Activated T-cell treated with anti-CD3 and anti-CD28 coated beads for 1 hour (primary cell): ENCODE measurements around the gene HRK.
A peak's percentile ranks its signal among the peaks of the same experiment; 100 is the strongest.

Experiments
- DNase-seq: peaks from one replicate; pipeline ENCODE4 v3.0.0-alpha.2; 2020; ENCODE audit warnings: low read depth

HRK gene

DNA sequence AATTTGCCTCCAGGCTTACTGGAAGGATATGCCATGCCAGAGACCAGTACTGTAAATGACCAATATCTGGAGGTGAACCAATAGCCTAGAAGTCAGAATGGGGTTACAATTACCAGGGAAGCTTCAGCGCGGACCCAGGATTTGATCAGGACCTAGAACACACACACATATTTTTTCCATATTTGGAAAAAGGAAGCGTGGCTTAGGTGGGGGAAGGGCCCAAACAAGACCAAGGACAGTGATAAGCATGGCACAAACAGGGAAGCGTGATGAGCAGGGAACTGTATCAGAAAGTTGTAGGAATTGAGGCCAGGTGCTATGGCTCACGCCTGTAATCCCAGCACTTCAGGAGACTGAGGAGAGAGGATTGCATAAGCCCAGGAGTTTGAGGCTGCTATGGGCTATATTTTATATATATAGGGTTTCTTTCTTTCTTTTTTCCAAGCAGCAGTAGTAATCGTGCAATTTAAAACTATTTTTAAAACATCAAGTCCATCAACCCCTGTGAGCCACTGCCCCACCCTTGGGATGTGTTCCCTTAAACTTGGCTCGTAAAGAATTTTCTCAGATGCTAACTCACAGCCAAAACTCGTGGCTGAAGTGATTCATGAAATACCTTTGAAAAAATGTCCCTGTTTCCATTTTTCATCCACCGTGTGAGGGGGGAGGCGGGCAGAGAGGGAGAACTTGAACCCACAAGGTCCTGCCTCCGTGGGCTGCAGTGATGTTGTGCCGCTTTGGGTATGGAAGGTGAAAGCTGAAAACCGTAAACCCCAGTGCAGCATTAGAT lies 16.7 kb downstream of the HRK start:
- no peak for DNase-seq

DNA sequence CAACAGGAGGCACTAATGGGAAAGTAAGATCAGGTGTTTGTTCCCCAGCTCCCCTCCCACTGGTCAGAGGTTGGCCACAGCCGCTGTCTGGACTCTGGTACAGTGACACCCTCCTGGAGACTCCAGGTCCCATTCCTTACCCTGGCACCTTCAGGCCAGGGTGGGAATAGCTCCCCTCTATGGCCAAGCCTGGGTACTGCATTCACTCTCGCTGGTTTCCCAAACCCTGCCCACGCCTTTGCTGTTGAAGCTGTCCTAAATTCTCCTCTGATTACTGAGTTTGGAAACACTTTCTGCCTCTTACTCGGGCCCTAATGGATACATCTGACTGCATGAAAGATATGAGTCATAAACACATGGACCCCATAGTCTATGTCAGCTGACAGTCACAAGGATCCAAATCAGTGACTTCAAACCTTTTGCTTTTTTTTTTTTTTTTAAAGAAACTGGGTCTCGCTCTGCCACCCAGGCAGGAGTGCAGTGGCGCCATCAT lies 17.9 kb downstream of the HRK start:
- DNase-seq = no peak

DNA sequence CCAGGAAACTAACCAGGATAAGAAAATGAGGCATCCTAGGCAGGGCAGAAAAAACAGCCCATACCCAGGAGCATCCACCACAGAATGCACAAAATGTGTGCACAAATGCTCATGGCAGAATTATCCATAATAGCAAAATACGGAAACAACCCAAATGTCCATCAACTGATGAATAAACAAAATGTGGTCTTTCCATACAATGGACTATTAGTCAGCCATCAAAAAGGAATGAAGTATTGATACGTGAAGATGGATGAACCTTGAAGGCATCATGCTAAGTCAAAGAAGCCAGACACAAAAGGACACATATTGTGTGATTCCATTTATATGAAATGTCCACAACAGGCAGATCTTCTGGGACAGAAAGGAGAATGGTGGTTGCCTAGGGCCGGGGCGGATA lies 19.1 kb downstream of the HRK start:
- DNase-seq = no peak

DNA sequence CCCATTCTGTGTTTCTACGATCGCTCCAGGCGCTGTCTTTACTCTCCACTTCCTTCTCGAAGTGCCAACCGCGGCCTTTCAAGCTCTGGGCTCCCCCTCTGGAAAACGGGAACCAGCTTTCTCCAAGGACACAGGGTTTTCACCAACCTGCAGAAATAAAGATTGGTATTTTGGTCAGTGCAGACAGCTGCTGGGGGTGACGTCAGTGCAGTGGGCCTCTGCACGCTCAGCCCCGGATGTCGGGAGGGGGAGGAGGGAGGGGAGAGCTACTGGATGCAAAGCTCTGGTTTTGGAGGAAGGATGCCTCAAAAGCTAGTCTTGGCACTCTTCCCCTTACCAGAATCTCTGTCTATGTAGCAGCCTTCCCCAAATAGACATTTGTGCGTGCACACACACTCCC lies 19.9 kb downstream of the HRK start:
- no peak for DNase-seq

DNA sequence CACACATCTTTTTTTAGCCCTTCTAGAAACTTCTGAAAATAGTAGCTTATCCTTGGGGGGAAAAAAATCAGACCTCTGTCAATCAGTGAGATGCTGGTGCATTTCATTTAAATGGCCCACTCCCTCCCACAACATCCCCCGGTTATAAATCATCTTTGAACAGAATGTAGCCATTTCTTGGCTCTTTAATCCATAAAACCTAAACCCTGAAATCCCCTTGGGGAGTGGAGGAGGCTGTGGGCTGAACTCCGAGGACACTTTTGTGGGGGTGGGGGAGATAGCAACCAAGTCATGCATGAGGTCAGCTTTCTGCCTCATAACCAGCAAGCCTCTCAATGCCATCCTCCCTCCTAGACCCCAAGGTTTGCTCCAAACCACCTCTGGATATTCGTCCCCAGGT lies 21.0 kb downstream of the HRK start:
- no peak for DNase-seq

DNA sequence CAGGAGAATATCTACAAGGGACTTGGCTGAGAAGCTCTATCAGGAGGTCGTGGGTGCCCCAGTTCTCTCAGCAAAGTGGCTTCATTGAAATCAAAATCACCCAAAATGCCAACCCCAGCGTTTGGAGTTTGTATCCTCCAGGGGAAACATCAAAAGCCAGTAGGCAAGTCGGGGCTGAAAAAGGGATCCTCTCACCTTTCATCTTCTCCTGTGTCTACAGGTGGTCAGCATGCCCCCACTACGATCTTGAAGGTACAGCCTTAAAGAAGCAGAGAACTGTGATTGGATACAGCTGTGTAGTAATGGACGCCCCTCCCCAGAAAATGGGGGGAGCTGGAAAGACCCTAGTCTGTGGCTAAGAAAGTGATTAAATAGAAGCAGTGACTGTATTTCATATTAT lies 22.2 kb downstream of the HRK start:
- DNase-seq = no peak

DNA sequence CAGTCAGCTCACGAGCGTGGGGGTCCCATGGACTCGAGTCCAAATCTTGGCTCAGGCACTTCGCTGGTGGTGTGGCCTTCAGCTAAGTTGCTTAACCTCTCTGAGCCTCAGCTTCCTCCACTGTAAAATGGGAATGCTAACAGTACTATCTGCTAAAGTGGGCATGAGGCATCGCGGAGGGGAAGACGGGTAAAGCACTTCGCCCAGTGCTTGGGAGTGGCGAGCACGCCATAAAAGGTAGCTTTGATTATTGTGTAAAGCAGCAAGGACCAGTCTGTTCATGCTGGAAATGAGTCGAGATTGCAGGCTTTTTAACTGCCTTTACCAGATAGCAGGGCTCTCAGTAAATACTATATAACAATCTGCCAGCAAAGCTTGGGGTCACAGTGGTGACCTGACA lies 24.5 kb downstream of the HRK start:
- no peak for DNase-seq

DNA sequence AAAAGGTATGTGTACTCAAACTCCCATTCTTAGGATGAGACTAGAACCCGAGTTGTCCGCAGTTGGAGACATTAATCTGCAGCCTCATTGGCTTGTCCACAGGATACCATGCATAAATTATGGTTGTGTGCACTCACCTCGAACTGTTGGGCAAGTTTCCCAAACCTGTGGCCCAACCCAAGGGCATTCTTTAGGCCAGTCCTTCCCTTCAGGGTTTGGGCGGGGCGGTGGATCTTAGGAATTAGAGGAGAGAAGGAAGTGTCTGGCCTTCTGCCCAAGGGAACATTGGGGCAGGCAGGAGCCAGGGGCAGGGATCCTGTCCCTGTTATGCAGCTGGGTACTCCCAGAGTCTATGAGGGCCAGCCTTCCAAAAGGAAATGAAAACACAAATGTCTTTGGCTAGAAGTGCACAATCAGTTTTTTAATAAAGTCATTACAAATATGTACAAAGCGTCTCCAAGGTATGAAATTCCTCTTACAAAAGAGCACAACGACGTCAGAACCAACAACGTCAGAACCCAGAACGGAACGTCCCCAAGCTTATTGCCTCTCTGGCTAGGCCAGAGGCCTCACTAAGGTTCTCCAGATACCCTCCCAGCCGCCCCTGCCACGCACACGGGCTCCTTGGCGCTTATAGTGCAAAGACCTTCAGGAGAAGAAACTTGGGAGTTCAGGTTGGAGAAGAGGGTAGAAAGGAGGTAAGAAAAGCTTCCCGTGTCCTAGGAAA lies 25.3 kb downstream of the HRK start:
- no peak for DNase-seq

DNA sequence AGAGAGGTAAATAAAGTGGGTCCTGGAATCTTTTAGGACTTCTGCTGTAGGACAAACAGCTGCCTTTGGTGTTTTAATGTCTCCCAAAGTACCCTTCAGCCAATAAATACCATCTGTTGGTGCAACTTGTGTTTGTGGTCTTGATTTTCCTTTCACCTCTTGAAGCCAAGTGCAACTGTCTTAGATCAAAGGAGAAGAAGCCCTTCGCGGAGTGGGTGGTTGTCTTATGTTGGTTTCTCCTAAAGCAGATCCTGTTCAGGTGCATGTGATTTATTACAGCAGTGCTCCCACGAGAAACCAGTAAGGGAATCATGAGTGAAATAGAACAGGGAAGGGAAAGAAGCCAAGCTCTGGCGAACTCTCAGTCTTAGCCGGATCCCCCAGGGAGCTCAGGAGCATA lies 27.7 kb downstream of the HRK start:
- DNase-seq = no peak

DNA sequence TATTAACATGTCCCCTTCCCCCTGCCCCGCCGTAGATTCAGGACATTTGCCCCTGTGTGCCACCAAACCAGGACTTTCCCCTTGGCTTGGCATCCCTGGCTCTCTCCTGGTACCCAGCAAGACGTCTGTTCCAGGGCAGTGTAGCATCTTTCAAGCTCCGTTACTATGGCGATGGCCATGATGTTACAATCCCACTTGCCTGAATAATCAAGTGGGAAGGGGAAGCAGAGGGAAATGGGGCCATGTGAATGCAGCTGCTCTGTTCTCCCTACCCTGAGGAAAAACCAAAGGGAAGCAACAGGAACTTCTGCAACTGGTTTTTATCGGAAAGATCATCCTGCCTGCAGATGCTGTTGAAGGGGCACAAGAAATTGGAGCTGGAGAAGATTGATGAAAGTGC lies 28.9 kb downstream of the HRK start:
- no peak for DNase-seq

DNA sequence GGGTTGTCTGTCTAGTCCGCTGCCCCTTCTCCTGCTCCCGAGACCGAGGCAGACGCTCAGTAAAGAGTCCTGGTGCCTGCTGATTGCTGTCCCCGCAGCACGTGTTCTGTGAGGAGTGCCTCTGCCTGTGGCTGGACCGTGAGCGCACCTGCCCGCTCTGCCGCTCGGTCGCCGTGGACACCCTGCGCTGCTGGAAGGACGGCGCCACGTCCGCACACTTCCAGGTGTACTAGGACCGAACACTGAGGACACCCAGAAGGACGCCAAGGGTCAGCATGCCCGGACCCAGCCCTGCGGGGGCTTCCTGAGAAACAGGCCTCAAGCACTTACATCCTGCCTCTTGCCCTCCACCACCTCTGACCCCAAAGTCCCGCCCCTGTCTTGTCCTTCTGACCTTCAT lies 32.0 kb downstream of the HRK start:
- DNase-seq = no peak

DNA sequence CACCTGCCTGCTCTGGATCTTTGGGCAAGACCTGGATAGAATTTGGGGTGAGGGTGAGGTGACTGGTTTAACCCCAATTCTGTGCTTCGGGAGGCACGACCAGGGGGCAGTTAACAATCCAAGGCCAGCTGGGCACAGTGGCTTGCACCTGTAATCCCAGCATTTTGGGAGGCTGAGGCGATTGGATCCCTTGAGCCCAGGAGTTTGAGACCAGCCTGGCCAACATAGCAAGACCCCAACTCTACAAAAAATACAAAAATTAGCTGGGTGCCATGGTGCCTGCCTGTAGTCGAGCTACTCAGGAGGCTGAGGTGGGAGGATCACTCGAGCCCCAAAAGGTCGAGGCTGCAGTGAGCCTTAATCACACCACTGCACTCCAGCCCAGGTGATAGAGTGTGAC lies 38.2 kb downstream of the HRK start:
- no peak for DNase-seq

DNA sequence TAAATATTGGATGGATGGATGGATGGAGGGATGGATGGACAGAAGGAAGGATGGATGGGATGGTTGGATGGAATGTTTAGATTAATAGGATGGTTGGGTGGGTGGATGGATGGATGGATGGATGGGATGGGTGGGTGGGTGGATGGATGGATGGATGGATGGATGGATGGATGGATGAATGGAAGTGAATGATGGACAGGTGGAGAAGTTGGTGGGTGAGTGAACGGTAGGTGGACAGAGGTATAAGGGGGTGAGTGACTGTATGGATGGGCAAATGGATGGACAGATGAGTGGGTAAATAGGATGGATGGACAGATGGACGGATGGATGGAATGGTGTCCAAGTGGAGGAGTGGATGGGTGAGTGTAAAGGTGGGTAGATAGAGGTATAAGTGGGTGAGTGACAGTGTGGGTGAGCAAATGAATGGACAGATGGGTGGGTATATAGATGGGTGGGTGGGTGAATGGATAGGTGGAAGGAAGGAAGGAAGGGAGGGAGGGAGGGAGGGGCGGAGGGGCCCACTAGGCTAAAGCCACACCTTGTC lies 41.9 kb downstream of the HRK start:
- DNase-seq = no peak

DNA sequence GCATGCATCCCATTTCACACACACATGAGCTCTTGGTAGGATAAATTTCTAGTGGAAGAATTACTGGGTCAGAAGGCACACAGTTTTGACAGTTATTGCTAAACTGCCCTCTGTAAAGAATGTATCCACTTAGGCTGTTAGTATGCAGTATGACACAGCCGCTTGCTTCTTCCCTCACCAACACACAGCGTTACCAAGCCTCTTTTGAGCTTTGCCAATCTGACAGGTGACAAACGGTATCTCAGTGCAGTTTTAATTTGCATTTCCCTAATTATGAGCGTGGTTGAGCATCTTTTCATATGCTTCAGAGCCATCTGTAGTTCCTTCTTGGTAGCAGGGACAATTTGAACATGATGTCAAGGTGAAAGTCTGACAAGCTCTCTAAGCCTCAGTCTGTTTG lies 42.9 kb downstream of the HRK start:
- no peak for DNase-seq

DNA sequence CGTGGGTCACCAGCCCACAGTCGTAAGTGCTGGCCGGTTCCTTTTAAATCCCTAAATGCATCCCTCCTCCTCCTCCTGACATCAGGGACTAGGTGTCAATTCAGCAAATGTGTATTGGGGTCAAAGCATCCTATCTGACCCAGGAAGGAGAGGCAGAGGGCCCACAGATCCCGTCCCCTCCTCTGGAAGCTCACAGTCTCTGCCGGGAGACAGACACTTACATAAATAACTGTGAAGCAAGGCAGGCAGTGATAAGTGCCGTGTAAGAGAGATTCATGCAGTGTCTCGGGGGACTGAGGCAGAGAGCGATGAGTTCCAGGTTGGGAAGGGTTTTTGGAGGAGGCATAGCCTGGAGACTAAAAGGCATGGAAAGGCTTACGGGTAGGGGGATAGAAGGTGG lies 44.1 kb downstream of the HRK start:
- DNase-seq = no peak

DNA sequence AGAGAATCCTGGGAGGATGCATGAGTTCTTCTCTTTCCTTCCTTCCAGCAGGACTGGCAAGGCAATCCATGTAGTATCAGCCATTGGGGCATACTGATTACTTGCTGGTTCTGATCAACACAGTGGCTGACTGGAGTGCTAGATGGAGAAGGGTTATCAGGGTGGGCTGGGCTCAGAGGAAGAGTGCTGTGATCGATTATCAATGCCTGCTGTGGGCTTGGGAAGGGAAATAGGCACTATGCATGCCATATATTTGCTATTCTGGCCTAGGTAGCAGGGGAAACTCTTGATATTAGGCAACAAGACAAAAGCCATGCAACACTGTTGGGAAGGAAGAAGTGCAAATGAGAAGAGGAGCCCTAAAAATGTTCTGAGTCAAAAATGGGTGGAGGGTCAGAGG lies 45.8 kb downstream of the HRK start:
- no peak for DNase-seq

DNA sequence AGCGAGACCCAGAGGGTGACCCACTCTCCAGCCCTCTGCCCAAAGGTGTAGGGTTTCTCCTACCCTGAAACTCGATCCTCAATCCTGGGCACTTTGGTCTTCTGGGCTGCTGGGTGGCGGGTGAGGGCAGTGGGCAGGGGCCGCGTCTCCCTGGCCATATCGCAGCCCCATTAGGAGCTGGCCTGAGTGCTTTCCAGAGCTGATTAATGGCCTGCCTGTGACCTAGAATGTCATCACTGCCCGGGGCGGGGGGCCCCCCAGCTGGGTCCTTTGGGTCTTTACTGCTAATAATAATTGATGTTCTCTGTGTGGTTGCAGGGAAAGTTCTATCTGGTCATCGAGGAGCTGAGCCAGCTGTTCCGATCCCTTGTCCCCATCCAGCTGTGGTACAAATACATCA lies 47.8 kb downstream of the HRK start:
- DNase-seq = no peak

DNA sequence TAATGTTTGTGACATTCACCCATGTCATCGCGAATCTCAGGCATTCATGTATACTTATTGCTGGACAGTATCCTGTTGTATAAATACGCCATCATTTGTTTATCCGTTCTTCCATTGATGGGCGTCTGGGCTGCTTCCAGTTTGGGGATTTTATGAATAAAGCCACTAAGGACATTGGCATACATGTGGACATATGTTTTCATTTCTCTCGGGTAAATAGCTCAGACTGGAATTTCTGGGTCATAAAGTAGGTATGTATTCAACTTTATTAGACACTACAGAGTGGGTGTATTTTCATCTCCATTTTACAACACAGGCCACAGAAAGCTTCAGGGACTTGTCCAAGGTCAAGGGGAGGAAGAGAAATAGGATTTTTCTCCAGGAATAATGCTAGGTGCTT lies 48.9 kb downstream of the HRK start:
- DNase-seq = no peak

DNA sequence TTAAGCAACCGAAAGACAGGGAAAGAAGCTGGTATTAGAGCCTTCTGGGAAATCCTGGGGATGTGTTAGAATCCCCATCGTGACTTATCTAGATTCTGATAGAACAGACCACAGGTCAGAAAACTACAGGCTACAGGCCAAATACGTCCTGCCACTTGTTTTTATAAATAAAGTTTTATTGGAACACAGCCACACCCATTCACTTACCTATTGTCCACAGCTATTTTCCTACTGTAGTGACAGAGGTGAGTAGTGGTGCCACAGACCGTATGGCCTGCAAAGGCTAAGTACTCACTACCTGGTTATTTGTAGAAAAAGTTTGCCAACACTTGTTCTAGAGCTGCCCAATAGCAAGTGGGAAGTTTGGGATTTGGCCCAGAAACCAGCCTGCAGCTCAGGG lies 53.8 kb downstream of the HRK start:
- DNase-seq = no peak

DNA sequence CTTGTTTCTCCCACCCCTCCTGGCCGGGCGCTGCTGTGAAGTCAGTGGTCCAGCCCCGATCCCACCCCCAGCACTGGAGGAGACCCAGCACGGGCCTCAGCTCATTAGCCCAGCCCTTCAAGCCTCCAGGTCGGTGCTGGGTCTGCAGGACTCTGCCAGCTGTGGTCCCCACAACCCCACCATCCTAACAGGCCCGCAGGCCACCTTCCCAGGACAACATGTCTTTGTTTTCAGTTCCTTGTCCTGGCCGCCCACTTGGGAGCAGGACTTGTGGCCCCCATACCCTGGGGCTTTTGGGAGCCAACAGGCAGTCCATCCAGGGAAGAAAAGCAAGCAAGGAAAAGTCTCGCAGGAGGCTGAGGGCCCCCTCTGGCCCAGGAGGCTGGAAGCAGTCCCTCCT lies 60.0 kb downstream of the HRK start:
- DNase-seq = no peak

DNA sequence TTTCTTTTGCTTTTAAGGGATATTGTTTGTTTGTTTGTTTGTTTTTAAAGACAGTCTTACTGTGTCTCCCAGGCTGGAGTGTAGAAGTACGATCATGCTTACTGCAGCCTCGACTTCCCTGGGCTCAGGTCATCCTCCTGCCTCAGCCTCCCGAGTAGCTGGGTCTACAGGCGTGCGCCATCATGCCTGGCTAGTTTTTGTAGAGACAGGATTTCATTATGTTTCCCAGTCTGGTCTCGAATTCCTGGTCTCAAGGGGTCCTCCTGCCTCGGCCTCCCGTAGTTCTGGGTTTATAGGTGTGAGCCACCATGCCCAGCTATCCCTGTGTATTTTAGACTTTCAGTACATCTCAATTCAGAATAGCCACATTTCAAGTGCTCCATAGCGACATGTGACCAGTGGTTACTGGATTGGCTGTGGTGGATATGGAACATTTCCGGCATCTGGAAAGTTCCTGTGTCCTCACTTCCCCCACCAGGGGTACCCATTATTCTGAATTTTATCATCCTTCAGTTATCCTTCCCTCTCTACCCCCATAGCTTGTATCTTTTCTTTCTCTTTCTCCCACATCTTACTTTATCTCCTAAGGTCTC lies 61.1 kb downstream of the HRK start:
- DNase-seq = no peak

DNA sequence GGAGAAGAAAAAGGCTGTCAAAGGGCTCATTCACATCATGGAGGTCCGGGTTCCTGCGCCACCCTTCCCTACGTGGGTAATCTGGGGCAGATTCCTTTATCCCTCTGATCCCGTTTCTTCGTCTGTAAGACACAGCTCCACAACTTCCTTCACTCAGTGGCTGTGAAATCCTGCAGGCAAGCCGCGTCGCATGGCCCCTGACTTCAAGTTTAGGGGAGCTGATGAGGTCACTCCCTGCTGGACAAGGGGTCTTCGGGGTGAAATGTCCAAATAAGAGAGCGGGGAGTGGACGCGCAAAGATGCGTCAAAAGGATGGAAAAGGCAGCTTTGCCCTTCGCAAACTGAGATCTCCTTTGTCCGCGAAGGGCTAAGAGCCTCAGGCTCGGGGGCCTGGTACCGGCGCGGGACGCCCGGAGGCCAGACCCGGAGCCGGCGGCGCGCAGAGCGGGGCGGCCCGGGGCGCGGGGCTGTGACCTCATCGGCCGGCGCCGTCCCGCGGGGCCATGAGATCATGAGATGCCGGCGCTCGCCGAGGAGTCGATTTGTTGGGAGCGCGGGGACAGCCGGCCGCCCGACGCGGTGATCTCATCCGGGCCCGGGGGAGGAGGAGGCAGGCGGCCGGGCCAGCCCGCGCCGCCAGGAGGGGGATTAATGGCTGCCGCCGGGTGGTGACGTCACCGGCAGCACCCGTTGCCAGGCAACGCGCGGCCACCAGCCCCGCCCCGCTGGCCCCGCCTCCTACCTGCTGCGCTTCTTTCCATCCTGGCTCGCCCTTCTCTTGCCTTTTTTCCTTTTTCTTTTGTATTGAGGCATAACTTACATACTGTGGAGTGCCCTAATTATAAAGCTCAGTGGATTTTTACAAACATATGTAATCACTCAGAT lies 62.1 kb downstream of the HRK start:
- DNase-seq = peak; percentile 89
